Measurements from ENCODE around the gene ITGB5. TPM values are rescaled to one million over a fixed set of nuclear protein-coding genes. Genes with fewer than 3 reads are reported as not detected.
"Not testable (repeated sequence)": the region's sequence is repeated elsewhere in the genome, so short reads cannot be mapped to it uniquely, and the experiment has no call there.

Gene ITGB5
- total RNA-seq, 1 donor from 2014 or later = 143 TPM

DNA sequence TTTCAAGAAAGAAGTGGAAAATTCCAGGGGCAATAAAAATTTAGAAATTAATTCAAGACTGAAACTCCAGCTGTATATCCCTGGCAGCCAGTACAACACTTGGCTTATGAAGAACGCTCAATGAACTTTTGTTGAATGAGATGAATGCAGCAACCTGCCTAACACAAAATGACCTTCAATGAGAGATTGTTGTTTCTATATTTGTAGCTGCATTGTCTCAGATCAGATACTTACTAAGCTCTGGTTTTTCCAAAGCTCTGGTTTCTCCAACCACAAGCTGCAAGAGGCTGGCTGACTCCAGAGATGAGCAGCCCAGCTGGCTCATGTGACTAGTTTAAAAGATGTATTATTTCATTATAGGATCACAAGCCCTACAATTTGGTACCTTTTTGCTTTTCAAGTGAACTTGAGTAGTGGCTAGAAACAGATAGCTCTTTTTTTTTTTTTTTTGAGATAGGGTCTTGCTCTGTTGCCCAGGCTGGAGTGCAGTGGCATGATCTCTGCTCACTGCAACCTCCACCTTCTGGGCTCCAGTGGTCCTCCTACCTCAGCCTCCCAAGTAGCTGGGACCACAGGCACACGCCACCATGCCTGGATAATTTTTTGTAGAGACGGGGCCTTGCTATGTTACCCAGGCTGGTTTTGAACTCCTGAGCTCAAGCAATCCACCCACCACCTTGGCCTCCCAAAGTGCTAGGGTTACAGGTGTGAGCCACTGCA is 99.5 kb downstream of the ITGB5 start:
- no peak for DNase-seq (ENCODE audit: low spot score)

DNA sequence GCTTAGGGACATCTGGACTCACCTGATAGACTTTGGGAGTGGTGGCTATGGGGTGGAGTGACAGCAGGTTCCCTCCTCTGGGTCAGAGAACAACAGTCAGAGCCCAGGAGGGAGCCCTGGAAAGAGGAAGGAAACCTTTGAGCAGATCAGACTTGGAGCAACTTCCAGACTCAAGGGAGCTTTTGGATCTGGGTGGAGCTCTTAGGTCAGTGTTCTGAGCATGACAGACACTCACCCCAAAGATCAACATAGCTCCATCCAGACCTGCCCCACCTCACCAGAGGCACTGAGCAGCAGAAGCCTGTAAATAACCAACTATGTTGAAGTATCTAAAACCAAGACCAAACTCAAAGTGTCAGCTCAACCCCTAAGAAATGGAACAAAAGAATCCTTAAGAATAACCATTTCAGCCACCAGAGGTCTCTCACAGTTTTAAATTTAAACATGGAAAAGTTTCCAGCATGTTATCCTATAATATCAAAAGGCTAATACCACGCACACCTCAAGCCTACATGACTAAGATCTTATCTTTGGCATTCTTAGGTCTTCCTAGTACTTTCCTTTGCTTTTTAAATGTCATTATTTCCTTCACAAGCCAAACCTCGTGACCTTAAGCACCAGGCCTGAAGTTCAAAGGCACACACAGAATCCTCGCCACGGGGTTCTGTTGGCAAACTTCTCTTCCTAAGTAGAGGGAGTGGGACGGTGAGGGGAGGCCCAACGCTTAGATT is 100.5 kb downstream of the ITGB5 start:
- no peak for DNase-seq (ENCODE audit: low spot score)

DNA sequence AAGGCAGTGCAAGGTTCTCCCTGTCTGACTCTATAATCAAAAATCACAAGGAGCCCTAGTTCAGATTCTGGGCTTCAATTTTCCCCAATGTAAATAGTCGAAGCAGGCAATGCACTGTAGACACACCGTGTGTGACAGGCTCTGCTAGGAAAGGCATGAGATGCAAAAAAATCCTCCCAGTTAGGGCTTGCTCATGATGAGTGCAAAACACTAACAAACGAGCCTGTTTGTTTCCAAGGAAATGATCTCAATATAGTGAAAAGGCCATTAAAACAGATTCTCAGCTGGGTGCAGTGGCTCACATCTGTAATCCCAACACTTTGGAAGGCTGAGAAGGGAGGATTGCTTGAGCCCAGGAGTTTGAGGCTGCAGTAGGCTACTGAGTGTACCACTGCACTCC is 101.2 kb downstream of the ITGB5 start:
- DNase-seq (ENCODE audit: low spot score) = no peak

DNA sequence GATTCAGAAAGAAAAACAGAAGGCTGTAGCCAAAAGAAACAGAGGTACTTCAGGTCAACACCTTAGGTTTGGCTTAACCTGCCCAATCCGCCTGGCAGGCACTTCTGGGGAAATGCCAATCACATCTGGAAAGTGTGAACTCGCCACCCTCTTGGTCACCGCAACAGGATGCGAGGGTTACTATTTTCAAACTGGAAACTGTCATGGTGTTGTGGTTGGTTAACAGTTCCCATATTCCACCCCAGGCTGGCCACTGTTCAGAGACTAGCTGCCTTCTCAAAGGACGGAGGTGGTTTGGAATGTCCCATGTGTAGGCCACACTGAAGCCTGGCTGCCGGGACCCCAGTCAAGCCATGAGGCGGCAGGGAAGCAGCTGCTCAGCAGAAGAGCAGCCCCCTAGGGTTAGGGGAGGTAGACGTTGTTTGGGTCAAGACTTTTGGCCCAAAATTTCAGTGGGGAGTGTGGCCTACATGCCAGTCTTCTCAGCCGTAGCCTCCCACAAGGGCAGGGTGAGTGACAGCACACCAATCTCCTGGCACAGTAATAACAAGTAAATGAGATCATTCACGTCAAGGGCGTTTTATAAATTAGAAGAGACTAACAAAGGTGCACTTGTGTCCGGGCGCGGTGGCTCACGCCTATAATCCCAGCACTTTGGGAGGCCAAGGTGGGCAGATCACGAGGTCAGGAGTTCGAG is 102.3 kb downstream of the ITGB5 start:
- no peak for DNase-seq (ENCODE audit: low spot score)

DNA sequence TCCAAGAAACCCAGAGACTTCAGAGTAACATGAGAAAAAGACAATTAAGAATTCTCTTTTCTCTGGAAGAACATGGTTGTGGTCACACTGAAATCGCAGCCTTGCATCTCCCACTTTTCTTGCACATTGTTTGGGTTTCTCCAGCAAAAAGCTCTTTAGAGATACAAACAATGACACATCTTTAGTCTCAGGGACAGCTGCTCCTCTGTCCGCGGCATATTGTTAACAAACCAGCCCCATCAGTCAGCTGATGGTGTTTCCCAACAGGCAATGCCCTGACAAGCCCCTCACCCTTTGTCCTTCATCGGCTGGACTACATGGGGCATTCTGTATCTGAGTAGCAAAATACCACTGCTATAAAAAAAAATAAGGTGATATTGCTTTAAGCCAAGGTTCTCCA is 103.5 kb downstream of the ITGB5 start:
- no peak for DNase-seq (ENCODE audit: low spot score)

DNA sequence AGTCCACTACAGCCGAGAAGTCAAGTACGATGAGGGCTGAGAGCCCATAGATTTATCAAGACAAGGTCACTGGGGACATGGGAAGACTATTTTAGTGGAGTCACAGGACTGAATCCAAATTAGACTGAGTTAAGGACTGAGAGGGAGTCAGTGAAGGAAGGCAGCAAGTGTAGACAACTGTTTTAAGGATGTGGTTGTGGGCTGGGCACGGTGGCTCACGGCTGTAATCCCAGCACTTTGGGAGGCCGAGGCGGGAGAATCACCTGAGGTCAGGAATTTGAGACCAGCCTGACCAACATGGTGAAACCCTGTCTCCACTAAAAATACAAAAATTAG is 104.8 kb downstream of the ITGB5 start:
- not testable (repeated sequence) for DNase-seq (ENCODE audit: low spot score)

DNA sequence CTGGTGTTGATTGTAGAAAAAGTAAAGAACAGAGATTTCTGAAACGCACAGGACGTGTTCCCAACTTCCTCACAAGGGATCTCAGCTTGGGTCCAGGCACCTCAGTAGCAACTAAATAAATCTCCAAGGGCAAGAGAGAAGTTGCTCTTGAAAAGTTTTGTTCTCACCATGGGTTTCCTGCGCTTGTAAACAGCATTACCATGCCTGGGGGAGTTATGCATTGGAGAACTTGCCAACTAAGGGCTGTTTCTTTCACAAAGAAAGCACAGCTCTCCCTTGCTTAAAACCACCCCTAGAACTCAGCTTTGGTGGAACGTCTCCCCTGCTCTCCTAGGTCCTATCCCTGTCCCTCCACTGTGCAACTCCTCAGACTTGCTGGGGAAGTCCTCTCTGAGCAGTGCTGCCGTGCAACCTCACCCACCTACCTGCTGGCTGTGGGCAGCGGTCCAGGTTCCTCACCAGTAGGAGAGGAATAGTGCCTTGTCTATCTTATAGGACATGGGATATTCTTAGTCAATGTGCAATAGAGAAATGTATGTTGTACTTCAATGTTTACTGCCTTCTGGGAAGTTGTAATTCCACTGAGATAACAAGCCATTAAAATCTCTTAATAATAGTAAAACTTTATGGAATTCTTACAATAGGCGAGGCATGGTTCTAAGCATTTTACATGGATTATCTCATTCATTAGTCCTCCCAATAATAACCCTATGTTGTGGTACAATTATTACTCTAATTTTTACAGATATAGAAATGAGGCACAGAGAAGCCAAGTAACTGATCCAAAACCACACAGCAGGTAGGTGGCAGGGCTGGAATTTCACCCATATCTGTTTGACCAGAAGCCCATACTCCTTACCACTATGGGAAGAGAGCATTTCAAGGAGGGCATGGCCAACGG is 105.4 kb downstream of the ITGB5 start:
- DNase-seq (ENCODE audit: low spot score) = no peak

DNA sequence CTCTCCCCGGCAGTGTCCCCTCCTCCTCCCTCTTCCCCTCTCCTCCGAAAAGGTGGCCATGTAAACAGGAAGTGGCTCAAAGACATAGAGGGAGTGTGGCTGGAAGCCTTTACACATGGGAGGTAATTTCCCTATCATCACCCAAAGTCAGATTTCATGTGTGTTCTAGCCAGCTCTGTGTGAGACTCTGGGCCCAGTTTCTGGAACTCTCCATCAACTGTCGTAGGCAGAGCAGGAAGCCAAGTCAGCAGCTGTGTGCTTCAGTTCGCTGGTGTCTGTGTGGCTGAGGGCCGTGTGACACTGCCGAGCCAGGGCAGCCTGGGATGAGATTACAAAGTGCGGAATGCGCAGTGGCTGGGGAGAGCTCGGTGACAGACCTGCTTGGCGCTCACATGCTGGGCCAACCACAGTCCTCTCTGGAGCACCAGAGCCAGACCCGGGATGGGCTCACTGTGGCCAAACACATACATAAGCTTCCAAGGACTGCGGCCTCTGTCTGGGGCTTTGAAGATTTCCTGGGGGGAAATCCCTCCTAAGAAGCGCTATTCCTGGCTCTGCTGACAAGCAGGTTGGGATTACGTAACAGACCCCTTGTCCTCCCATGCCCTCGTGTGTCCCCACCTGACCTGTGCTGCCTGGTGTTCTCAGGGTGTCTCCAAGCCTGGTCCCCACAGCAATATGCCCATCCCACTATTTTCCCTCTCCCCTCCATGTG is 106.2 kb downstream of the ITGB5 start:
- peak; percentile 60 for DNase-seq (ENCODE audit: low spot score)

DNA sequence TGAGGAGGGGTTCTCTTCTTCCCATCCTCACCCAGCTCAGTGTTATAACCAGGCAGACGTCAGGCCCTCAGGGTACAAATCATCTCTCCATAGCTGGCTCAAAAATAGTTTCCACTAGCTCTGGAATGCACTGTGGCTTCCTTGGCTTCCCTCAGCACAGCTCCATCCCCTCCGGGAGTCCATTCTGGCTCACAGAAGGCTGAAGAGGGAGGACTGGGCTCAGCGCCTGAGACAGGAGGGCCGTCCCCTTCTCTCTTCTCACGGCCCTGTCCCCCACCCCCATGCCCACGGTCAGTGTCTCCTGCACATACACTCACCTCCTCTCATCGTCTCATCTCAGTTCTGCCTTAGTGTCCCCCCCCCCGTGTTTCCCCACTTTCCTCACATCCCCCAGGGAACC is 106.8 kb downstream of the ITGB5 start:
- DNase-seq (ENCODE audit: low spot score) = peak; percentile 77

DNA sequence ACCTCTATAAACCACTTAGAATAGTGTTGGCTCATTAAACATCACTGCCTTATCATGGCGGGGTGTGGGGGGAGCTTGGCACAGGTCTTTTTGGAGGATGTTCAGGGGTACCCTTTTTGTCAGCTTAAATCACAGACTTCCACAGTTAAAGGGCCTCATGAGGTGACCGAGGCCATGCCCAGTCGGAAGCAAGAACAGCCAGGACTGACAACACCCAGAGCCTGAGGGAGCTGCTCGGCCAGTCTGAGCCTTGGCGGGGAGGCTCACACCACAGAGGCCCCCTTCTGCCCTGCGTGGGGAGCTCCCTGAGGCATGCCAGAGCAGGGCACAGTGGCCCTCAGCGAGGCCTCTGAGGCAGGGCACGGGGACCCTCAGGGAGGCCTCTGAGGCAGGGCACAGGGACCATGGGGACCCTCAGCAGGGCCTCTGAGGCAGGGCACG is 107.4 kb downstream of the ITGB5 start:
- DNase-seq (ENCODE audit: low spot score) = no peak

DNA sequence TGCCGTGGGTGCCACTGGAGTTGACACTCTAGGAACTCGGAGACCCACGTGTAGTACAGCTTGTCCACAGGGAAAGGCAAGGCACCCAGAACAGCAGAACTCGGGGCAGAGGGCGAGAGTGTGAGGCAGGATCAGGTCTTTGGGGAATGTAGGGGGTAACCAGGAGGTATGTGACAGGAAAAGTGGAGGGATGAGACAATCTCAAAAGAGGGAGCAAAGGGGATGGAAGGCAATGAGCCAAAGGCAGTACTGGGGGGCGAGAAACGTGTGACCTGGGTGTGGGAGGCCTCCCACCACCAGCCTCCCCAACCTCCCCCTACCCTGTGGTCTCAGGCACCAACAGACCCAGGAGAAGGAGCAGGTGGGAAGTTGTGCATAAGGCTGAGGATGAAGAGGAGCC is 108.0 kb downstream of the ITGB5 start:
- no peak for DNase-seq (ENCODE audit: low spot score)

DNA sequence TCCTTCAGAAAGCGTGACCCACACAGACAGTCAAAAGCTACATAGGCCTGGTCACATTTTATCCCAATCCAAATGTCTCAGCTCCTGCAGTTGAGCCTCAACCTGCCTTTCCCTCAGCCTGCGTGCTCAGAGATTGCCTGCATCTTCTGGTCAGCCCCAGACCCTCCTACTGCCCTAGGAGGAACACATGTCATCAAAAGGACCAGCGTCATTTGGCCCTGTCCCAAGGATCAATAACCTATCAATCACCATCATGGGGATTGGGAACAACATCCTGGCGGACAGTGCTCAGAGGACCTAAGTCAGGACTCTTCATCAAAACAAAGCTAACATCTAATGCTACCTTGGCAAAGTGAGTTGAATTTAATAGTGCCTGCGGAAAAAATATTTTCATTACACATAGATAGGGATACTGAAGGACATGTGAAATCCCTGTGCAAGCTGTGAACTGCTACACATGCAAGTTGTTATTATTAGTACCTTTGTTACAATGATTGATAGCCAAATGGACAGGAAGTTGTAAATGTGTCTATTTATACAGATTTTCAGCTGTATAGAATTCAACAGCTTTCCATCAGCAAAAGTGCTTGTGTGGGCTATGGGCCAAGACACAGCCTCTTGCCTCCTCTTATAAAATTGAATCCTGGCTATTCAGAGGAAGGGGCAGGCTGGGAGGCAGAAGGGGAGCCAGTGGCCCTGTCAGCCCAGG is 109.2 kb downstream of the ITGB5 start:
- DNase-seq (ENCODE audit: low spot score) = no peak

DNA sequence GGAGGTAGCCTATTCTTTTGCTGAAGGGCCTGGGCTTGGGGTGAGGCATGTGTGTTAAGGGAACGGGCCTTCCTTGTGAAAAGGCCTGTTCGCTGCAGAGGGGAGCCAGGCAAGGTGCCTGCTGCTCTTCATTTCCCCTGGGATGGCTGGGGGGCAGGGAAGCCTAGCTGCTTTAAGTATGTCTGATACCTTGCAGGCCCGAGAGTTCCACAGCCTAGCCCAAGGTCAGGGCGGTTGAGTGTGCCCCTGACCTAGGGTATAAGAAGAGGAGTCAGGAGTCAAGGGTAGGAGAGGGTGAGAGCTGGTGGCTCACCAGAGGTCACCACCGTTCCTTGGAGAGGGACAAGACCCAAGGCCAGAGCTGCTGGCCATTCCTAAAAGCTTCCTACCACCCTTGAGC is 110.3 kb downstream of the ITGB5 start:
- DNase-seq (ENCODE audit: low spot score) = no peak

DNA sequence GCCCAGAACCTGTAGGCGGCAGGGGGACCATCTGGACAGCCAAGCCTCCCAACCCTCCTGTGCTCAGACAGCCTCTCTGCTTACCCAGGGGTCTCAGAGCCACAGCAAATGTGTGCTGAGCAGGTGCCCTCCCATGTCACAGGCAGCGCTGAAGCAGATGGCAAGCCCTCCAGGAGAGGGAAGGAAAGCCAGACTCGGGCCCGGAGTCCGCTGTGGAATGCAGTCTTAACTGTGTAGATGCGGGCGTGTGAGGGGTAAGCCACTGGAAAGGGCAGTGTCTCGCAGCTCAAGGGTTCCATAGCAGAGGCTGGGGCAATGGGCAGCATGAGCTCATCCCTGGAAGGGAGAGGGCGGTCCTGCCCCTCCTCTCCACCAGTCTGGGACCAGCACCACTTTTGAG is 111.3 kb downstream of the ITGB5 start:
- no peak for DNase-seq (ENCODE audit: low spot score)

DNA sequence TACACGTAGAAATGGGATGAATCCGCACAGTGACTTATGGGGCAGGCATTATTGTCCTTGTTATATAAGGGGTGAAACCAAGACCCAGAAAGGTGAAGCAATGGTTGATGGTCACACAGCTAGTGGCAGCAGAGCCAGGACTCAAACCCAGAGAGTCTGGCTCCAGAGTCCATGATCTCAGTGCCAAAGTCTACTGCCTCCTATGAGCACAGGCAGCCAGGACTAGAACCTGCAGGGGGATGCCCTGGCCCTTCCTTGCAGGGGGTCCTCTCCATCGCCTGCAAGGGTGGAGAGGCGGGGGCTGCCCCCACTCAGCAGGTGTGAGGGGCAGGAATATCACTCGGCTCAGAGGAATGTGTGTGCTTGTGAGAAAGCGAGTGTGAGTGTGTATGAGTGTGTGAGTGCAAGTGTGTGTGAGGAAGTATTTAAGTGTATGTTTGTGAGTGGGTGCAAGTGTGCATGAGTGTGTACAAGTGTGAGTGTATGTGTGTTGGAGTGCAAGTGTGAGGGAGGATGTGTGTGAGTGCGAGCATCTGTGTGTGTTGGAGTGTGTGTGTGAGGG is 112.2 kb downstream of the ITGB5 start:
- DNase-seq (ENCODE audit: low spot score) = no peak

DNA sequence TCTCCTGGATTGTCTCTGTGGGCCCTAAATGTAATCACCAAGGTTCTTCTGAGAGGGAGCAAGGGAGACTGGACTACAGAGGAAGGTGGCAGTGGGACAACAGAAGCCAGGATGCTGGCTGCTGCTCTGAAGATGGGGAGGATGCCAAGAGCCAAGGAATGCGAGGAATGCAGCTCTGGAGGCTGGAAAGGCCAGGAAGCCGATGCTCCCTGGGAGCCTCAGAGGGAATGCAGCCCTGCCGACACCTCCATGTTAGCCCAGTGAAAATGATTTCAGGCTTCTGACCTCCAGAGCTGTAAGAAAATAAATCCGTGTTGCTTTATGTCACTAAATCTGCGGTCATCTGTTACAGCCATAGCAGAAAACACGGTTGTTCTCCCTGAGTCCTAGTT is 112.8 kb downstream of the ITGB5 start:
- peak; percentile 74 for DNase-seq (ENCODE audit: low spot score)

DNA sequence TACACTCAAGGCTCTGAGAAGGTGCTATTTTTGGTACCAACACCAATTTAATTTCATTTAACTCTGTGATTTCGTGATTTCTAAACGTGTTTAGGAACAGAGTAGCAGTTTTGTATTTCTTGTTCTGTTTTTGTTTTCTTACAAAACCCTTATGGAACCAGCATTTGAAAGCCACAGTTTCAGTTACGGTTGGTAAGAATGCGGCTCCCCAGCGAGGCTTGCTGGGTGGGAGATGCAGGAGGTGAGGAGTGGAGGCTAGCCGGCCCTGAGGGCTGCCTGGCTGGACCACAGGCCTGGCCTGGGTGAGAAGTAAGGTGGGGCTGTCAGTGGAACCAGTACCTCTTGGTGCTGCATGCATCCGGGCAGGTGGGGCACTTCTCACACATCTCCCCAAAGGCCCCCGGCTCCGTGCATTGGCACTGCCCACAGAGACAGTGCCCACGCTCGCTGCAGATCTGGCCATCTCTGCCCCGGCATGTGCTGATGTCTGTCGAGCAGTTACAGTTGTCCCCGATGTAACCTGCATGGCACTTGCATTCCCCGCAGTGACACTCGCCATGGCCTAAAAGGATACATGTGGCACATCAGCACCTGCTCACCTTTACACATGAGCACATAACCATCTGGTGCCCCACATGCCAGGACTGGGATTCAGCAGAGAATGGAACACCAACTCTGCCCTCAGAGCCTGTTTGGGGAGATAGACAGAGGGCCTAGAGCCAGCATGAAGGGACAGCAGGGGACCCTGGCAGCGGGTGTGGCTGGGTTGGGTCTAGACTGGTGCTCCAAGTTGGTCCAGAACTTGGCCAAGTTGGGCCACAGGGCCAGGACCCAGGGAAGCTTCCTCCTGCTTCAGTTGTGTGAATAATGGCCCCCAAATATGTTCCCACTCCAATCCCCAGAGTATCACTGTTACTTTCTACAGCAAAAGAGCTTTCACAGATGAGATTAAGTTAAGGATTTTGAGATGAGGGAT is 113.5 kb downstream of the ITGB5 start:
- no peak for DNase-seq (ENCODE audit: low spot score)

DNA sequence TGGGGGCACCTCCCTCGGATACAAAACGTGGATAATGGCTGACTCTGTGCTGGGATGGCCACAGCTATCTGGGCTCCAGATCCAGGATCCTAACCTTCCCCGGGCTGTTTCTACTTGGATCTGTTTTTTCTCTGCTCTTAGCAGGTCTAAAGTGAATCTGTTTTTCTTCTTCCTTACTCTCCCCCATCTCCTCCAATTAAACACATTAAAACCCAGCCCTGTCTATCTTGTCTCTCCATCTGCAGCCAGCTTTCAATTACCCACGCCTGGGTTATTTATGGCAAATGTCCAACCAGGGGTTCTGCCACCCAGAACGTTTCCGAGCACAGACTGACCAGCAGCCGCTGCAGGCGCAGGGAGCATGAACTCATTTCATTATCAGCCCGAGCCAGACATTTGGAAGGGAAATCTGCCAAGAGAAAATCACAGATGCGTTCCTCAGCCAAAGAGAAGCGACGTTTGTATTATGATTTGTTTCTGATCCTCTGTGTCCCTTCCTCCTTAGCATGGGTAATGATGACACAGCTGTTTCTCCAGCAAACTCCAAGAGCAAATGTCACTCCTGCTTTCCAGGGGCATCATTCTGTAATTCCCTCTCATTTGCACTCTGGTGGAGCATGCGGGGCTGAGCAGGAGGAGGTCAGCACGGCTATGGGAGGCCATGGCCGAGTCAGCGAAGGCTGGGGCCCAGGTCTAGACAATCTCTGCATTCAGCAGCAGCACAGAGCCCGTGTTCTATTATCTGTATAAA is 114.9 kb downstream of the ITGB5 start:
- peak; percentile 93 for DNase-seq (ENCODE audit: low spot score)

All from umbilical cord (tissue), 2 donors.